ENCODE results near the gene SSRP1. TPM values are rescaled to one million over a fixed set of nuclear protein-coding genes. Genes with fewer than 3 reads are reported as not detected.

The SSRP1 gene
- polyA plus RNA-seq, 1 donor from 2014 or later, result 84.7 TPM

- TF ChIP-seq EZH2 (IDR thresholded peaks at IDR 0.05; ENCODE audit: borderline replicate concordance, insufficient read depth, low read length, poor library complexity, severe bottlenecking), result no peak
- TF ChIP-seq MXI1 (conservative IDR thresholded peaks at IDR 0.05; ENCODE audit: poor library complexity, severe bottlenecking), result no peak
- no peak for TF ChIP-seq RAD21 (conservative IDR thresholded peaks at IDR 0.05)
- no peak for TF ChIP-seq TAF1 (IDR thresholded peaks at IDR 0.05; ENCODE audit: low read depth)
- TF ChIP-seq SMC3 (conservative IDR thresholded peaks at IDR 0.05; ENCODE audit: poor library complexity), result no peak
- no peak for TF ChIP-seq POLR2AphosphoS5 (IDR thresholded peaks at IDR 0.05)
- no peak for TF ChIP-seq REST (IDR thresholded peaks at IDR 0.05; ENCODE audit: borderline replicate concordance)
- no peak for TF ChIP-seq EP300 (conservative IDR thresholded peaks at IDR 0.05; ENCODE audit: poor library complexity, severe bottlenecking)
- no peak for TF ChIP-seq CTCF (IDR thresholded peaks at IDR 0.05; ENCODE audit: poor library complexity, severe bottlenecking)
- Histone ChIP-seq H3K9ac (ENCODE audit: low read length) (no peak overlapping the region), H3K4me3 (ENCODE audit: low read length) (no peak overlapping the region), H3K27ac (ENCODE audit: low read length) (no peak overlapping the region), H3K79me2 (replicated peaks; ENCODE audit: insufficient read depth, low read length) (no peaks in the 10 kb centered on the region), H3F3A (ENCODE audit: insufficient read depth, low read length, poor library complexity, severe bottlenecking) (no peaks in the 10 kb centered on the region), H4K20me1 (ENCODE audit: insufficient read depth) (no peaks in the 10 kb centered on the region), H3K27me3 (ENCODE audit: insufficient read depth, low read depth, low read length) (no peaks in the 10 kb centered on the region), H3K4me2 (ENCODE audit: low read length) (no peak overlapping the region), H3K9me2 (ENCODE audit: insufficient read depth, low read length) (no peaks in the 10 kb centered on the region), H3K36me3 (ENCODE audit: insufficient read depth, low read length) (no peaks in the 10 kb centered on the region), H3K9me3 (ENCODE audit: low read length) (no peaks in the 10 kb centered on the region), H2AFZ (ENCODE audit: low read depth, low read length) (no peak overlapping the region)
These were observed 28.6 kb downstream of the SSRP1 start for GRCh38 chr11:57306940-57307565.

GRCh38 chr11:57306161-57306876 is 29.4 kb downstream of the SSRP1 start:
- no peak for TF ChIP-seq RAD21 (conservative IDR thresholded peaks at IDR 0.05)
- no peak for TF ChIP-seq REST (IDR thresholded peaks at IDR 0.05; ENCODE audit: borderline replicate concordance)
- TF ChIP-seq MXI1 (conservative IDR thresholded peaks at IDR 0.05; ENCODE audit: poor library complexity, severe bottlenecking), result no peak
- no peak for TF ChIP-seq EZH2 (IDR thresholded peaks at IDR 0.05; ENCODE audit: borderline replicate concordance, insufficient read depth, low read length, poor library complexity, severe bottlenecking)
- no peak for TF ChIP-seq TAF1 (IDR thresholded peaks at IDR 0.05; ENCODE audit: low read depth)
- Histone ChIP-seq H3K36me3 (ENCODE audit: insufficient read depth, low read length) (no peaks in the 10 kb centered on the region), H3K9me2 (ENCODE audit: insufficient read depth, low read length) (no peaks in the 10 kb centered on the region), H3F3A (ENCODE audit: insufficient read depth, low read length, poor library complexity, severe bottlenecking) (no peaks in the 10 kb centered on the region), H3K27ac (ENCODE audit: low read length) (no peak overlapping the region), H3K4me2 (ENCODE audit: low read length) (no peak overlapping the region), H2AFZ (ENCODE audit: low read depth, low read length) (no peak overlapping the region), H3K9ac (ENCODE audit: low read length) (no peak overlapping the region), H3K4me3 (ENCODE audit: low read length) (no peak overlapping the region), H3K79me2 (replicated peaks; ENCODE audit: insufficient read depth, low read length) (no peaks in the 10 kb centered on the region), H4K20me1 (ENCODE audit: insufficient read depth) (no peaks in the 10 kb centered on the region), H3K27me3 (ENCODE audit: insufficient read depth, low read depth, low read length) (no peaks in the 10 kb centered on the region), H3K9me3 (ENCODE audit: low read length) (no peaks in the 10 kb centered on the region)

Data from neural cell (in vitro differentiated cells).